ENCODE measurements around the gene SLC25A1. TPM values are rescaled to one million over a fixed set of nuclear protein-coding genes. Genes with fewer than 3 reads are reported as not detected.

SLC25A1 gene
- total RNA-seq = 10 to 100 TPM; 39.0 to 48.2 TPM
- long read RNA-seq, transcript SLC25A1-201 (9 exons, 1,648 nt) = major isoform, 38 of 44 reads
- long read RNA-seq, partial matches to known transcripts = 3 of 44 reads
- long read RNA-seq, other reads (novel, unspliced or antisense) = 1 of 44 reads

DNA sequence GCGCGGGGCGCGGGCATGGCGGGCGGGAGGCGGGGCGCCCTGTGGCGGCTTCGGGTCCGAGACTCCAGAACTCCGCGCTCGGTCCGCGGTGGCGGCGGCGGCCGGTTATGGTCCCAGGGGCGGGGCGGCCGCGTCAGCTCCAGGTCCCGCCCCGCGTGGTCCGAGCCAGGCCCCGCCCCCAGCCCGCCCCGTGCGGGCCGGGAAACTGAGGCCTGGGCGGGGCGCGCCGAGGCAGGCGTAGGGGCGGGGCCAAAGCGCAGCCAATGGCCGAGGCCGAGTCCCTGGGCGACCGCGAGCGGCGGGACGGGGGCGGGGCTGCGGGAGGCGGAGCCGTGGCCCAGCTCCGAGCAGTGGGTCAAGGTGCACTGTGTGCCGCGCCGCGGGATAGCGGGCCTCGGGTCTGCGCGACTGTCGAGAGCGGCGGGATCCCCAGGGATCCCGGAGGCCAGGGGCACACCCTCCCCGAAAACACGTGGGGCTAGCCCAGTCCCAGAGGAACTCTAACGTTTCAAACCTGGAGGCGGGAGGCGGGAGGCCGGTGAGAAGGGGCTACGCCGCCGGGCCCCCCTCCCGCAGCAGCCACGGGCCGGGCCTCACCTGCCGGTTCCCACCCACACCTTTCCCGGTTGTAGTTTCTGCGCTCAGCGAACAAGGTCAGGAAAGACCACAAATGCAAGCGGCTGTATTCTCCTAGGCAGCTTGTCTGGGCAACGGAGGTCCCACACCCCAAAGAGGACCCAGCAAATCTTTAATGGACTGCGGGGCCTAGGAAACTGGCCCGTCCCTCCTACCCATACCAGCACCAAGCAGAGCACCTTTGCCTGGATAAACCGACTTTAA, at the start of gene SLC25A1:
Gene SLC25A1, minus strand, starts transcription at position 80 of the 840 bp plus-strand sequence. Its CDS starts 63 bp downstream, at position 17.
- peak; percentile 93 for DNase-seq
- intact Hi-C loops (cut with DNase I) = no loop called here

DNA sequence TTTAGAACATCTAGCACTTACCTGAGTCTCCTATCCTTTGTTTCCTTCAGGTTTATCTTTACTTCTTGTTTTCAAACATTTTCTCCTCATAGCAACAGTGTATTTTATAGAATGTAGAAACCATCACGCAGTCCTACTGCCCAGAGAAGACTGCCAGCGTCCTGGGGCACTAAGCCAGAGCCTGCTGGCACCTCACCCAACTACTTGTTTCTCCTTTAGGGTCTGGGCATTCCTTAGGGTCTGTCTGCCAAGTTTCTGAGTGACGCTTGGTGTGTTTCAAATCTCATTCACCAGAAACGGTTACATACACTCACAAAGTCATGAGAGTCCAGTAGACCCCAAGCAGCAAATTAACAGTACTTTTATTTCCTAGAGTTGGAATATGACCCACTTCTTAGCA, 49.6 kb upstream of the SLC25A1 start:
- intact Hi-C loops (cut with DNase I) = no loop called here
- ATAC-seq = peak in 1 of 2 donors; percentile 39
- DNase-seq = no peak

More for the DNA sequence above, at the start of gene SLC25A1:
- peak; percentile 85 to 93 for ATAC-seq

DNA sequence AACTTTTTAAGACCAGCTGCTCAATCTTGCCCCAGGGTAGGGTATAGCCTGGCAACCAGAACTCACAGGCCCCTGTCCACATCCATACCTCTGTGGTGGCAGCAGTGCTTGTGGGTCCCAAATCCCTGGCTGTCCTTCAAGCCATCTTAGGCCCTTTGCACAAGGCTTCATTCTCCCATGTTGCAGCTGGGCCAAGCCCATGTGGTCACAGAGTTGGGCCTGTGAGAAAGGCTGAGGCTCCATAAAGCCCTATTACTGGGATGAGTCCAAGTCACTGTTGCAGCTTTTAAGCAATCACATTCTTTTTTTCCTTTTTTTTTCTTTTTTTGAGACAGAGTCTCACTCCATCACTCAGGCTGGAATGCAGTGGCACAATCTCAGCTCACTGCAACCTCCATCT, 47.9 kb upstream of the SLC25A1 start:
- ATAC-seq = no peak
- intact Hi-C loops (cut with DNase I) = no loop called here
- DNase-seq = no peak

DNA sequence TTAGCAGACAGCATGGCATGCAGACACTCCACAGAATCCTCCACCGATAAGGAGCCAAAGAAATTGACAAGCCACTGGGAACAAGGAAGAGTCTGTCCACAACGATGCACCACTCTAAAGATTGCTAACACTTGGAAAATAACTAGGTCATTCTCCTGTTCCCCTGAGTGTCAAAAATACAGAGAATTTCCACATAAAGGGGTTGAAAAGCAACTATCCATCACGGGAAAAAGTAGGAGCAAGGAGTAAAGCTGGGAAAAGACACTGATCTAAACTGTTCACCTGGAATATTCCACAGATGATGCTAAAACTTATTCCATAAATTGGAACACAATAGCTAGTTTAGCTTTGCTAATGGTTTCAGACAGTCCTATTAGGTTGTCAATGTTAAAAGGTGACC, 47.0 kb upstream of the SLC25A1 start:
- ATAC-seq (no peak), DNase-seq (no peak)
- intact Hi-C loops (cut with DNase I) = no loop called here

DNA sequence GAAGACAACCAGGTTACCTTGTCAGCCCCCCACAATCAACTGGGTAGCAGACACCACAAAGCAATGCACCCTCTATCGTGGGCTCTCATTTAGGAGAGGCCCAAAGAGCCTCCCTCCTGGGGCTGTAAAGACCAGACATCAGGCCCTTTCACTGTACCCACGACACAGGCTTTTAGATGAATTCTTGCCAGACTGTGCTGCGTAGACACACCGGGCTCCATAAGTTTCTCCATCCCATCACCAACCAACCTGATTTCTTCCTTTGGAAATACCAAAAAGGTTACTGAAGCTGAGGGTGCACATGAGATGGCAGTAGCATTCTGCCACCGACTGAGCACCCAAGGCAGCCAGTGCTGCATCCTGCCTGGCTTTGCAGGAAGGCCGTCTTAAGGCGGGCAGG, 46.4 kb upstream of the SLC25A1 start:
- ATAC-seq (no peak), DNase-seq (no peak)
- intact Hi-C loops (cut with DNase I) = no loop called here

DNA sequence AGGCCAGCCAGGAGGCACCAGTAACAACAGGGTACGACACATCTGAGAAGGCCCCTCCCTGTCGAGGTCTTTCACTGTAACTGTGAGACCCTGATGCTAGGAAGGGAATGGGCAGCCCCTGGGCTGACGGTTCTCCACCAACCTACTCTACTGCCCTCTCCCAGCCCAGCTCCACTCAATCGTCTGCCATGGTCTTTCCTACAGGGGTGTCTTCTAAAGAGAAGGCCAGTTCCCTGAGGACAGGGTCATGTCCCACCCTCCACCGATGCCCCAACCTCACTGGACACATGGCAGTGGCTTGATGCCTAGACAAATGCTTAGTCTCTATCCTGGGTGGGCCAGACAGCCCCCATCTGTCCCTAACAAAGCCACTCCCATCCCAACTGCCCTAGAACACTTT, 46.0 kb upstream of the SLC25A1 start:
- intact Hi-C loops (cut with DNase I) = no loop called here
- no peak for ATAC-seq

DNA sequence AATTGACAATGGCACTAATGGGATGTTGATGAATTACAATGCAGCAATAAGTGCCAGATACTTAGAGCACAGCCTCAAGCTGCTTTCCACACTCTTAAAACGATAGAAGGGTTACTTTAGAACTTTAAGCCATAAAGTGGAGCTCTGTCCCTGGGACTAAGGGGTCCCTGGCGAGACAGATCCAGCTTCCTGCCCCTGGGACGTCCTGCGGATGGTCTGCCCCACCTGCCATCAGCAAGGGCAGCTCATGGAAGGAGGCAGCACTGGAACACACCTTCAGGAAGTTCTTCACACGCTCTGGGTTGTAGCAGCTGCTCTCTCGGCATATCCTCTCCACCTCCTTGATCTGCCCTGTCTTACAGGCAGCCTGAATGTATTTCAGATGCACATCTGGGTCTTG, 45.1 kb upstream of the SLC25A1 start:
- ATAC-seq (no peak), DNase-seq (no peak)
- intact Hi-C loops (cut with DNase I) = no loop called here

More for the DNA sequence above, 46.0 kb upstream of the SLC25A1 start:
- no peak for DNase-seq

DNA sequence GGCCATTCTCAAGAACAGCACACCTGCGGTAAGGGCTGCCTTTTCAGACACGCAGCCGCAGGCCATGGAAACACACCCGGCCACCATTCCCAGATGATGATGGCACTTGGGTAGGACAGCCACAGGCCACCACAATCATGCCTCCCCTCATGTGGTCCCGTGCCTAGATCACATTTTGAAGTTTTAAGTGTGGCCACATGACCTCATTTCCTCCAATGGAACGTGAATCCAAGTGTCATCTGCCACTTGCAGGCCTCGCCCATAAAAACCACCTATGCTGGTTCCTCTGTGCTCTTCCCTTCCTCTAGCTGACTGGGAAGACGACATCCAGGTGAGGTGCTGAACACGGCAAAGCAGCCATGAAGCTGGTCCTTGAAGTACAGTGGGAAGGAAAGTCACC, 44.6 kb upstream of the SLC25A1 start:
- intact Hi-C loops (cut with DNase I) = no loop called here

DNA sequence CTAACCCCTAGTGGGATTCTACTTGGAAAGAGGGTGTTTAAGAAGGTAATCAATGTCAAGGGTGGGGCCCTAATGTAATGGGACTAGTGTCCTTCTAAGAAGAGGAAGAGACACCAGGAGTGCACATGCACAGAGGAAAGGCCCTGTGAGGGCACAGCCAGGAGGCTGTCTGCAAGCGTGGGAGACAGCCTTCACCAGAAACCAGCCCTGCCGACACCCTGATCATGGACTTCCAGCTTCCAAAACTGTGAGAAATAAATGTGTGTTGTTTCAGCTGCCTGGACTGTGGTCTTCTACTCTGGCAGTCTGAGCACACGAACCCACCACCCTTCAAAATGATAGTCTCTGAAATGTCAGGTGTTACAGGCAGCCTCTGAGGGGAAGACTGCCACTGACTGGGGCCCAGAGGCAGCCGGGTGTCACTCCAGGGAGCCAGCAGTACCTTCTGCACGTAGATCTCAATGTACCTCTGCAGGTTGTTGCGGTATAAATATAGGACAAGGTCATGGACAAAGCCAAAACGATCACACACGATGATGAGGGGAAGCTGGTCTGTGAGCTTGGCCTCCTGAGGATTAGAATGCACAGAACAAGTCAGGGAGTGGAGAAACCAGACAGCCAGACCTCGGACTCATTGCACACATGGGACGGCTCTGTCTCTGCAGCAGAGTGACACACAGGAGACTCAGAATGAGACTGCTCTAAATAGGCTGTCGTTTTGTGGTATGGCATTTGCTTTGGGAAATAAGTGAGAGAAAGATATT, 43.9 kb upstream of the SLC25A1 start:
- ATAC-seq (no peak), DNase-seq (no peak)
- intact Hi-C loops (cut with DNase I) = no loop called here

More for the DNA sequence above, 44.6 kb upstream of the SLC25A1 start:
- ATAC-seq = no peak
- no peak for DNase-seq

DNA sequence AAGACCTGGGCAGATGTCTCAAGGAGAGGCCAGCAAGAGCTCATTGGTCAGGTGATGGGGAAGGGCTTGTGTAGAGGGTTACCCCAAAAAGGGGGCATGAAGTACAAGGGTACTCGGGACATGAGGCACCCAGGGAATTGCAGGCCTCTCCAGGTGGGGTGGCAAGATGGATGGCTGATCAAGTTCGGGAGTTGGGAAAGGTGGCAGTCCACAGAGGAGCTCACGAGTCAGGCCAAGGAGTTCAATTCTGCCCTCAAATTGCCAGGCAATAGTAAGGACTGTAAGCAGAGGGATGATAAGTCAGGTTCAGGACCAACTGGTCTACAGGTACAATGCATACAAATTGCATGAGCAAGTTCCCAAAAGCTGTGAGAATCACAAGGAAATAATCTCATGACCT, 42.3 kb upstream of the SLC25A1 start:
- ATAC-seq (no peak), DNase-seq (no peak)
- intact Hi-C loops (cut with DNase I) = no loop called here

DNA sequence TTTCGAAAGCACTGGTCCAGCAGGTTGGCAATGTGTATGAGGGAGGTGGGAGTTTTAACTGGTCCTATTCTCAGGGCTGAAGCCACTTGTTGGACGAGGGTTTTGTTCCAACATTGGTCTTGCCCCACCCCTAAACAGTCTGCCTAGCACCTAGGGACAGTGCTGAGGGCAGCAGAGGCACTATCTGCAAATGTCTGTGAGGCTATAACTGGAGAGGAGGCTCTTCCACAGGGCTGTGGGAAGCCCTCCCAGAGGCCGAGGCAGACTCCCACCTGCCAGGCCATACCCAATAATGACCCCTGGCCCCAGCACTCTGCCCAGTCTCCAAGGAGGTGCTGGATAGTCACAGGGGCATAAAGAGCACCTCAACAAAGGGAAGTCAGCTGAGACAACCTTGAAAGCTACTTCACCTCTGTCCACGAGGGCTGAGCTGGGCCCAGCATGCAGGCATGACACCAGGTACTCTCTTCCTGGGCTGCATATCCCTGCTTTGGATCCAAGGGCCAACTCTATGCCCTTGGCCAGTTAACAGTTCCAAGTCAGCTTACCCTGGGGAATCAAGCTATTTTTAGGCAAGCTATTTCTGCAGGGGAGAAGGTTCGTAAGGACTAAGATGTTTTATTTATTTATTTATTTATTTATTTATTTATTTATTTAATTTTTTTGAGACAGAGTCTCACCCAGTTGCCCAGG, 40.2 kb upstream of the SLC25A1 start:
- intact Hi-C loops (cut with DNase I) = no loop called here
- ATAC-seq (peak; percentile 61 to 62), DNase-seq (no peak)

DNA sequence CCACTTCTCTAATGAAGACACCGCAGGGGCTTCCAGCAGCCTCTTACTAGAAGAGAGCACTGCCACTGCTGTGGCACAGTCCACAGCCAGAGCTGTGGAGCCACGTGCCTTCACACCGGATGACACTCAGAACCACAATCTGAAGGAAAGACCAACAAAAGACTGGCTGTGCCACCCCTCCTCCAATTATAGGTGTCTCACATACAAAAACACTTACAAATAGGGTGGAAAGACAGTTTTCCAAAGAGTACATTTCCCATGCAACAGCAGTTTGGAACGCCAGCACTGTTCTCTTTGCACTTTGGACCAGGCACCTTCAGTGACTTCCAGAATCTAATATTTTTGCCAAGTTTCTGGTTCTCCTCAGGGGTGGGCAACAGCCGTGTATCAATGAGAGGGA, 38.0 kb upstream of the SLC25A1 start:
- DNase-seq = no peak
- intact Hi-C loops (cut with DNase I) = no loop called here
- no peak for ATAC-seq

DNA sequence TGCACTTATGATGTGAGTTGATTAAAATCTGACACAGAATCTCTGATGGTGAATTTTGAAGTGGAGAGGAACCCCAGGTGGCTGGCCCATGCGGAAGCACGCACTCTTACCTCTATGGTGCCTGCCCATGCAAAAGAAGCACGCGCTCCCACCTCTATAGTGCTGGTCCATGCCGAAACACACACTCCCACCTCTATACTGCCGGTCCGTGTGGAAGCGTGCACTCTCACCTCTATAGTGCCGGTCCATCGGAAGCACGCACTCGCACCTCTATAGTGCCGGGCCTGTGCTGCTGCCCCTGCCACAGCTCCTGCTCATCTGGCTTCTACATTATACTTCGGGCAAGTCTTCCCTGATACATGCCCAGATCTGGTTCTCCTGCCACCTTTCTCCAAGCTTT, 36.8 kb upstream of the SLC25A1 start:
- no peak for DNase-seq
- intact Hi-C loops (cut with DNase I) = no loop called here
- no peak for ATAC-seq

DNA sequence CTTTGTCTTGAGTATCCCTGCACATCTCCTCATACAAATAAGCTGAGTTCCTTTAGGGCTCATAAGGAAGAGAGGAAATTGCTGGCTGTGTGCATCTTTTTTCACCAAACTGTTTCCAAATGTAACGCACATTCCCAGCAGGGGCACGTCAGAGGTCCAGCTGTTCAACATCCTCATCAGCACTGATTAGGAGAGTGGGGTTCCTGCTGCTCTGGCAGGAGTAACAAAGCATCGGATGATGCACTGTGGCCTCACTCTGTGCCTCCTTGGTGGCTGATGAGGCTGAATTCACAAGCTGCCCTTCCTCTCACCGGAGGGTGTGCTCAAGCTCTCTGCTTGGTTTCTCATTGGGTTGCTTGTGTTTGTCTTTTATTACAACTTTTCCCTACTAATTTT, 35.5 kb upstream of the SLC25A1 start:
- DNase-seq (no peak), ATAC-seq (no peak)
- intact Hi-C loops (cut with DNase I) = no loop called here

DNA sequence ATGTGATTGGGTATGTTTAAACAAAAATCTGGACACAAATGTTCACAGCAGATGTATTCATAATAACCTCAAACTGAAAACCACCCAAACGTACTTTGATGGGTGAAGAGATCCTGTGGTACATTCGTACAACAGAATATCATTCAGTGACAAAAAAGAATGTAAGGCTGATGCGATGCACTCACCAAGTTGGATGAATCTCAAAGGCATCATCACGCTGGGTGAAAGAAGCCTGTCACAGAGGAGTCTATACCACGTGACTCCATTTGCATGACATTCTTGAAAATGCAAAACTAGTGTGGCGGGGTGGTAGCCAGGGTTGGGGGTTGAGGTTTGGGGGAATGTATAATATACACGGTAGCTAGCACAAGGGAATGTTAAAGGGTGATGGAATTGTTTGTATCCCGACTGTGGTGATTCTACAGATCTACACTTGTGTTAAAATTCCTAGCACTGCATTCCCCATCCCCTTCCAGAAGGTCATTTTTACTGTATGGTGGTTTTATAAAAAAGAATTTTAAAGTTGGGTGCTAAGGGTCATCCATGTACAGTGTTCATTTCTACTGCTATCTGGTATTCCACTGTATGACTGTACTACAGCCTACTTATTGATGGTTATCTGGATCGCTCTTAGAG, 35.0 kb upstream of the SLC25A1 start:
- ATAC-seq (no peak), DNase-seq (no peak)
- intact Hi-C loops (cut with DNase I) = no loop called here

DNA sequence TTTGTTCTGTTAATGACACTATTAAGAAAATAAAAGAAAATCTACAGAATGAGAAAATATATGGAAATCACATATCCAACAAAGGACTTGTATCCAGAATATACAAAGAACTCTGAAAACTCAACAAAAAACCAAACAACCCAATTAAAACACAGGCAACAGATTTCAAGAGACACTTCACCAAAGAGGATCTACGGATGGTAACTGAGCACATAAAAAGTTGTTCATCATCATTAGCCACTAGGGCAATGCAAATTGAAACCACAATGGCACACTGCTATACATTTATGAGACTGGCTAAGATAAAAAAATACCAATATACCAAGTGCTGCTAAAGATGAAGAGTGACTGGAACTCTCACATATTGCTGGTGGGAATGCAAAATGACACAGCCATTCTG, 34.5 kb upstream of the SLC25A1 start:
- intact Hi-C loops (cut with DNase I) = no loop called here
- no peak for DNase-seq
- ATAC-seq = no peak

DNA sequence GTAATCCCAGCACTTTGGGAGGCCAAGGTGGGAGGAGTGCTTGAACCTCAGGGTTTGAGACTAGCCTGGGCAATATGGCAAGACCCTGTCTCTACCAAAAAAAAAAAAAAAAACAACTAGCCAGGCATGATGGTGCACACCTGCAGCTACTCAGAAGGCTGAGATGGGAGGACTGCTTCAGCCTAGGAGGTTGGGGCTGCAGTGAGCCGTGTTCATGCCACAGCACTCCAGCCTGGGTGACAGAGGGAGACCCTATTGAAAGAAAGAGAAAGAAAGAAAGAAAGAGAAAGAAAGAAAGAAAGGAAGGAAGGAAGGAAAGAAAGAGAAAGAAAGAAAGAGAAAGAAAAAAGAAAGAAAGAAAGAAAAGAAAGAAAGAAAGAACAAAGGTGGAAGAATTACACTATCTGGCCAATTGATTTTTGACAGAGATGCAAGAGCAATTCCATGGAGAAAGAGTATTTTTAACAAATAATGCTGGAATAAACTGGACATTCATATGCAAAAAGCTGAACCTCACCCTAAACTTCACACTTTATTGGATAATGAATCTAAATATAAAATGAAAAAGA, 33.9 kb upstream of the SLC25A1 start:
- DNase-seq (no peak), ATAC-seq (no peak)
- intact Hi-C loops (cut with DNase I) = no loop called here

DNA sequence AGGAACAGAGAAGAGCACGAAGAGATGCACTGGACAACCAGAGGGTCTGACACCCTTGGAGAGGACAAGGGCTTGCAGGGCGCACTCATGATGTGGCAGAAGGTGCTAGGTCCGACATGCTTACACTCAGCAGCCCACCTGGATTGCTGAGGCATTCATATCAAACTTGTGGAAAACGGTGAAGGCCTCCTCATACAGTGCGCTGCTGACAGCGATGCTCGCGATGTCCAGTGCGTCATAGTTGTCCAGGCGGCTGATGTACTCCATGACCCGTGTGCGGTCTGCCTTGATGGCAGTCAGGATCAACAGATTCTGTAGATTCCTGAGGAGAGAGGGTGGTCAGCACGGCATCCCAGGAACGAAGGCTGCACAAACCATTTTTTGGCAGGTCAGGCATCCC, 31.7 kb upstream of the SLC25A1 start:
- no peak for DNase-seq
- intact Hi-C loops (cut with DNase I) = no loop called here
- no peak for ATAC-seq

DNA sequence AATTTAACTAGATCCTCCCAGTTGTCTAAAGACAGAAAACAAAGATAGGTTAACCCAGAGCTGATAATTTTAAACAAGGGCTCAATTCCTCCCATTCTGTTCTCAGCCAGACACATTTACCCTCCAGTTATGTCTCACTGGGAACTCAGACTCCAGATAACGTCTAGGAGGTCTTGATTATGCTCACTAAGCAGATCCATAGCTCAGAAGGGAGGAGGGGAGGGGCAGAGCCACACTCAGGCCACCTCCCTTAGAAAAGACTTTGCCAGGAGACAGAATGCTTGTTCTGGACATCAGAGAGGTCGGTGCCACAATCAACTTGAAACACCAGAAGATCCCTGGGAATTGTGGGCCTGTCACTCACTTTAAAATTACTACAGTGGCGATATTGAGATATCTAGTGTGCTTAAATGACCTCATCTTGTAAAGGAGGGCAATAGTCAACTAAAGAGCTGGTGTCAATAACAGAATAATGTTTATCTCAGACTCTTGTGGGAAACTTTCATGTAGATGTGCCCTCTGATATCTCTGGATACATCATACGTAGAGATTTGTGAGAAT, 29.8 kb upstream of the SLC25A1 start:
- no peak for DNase-seq
- no peak for ATAC-seq
- intact Hi-C loops (cut with DNase I) = no loop called here
